ENCODE measurements around the gene SYMPK. TPM values are rescaled to one million over a fixed set of nuclear protein-coding genes. Genes with fewer than 3 reads are reported as not detected.

SYMPK gene
- total RNA-seq, 2 experiments from 2014 or later = 117 to 124 TPM

DNA sequence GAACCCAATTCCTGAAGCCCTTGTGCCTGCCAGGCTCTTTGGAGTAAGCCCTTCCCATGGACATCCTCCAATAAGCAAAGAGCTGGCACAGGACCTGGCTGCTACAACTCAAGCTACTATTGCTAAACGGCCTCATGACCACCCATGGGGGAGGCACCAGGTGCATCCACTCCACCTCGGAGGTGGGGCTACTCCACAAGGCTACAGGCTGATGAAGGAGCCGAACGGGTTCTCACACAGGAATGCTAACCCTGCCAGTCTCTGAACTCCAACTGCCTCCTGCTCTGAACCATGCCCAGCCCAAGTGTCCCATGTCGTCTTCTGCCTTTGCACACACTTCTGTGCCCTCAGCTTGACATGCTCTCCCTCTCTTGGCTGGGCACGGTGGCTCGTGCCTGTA, 10.0 kb downstream of the SYMPK start:
- ChIA-PET CTCF (interaction anchor here (1.6 kb wide), 1 partner anchor 10 kb away, joined by 6 read pairs; the partner anchor contains the start of gene SYMPK), POLR2A (no interaction called here)

DNA sequence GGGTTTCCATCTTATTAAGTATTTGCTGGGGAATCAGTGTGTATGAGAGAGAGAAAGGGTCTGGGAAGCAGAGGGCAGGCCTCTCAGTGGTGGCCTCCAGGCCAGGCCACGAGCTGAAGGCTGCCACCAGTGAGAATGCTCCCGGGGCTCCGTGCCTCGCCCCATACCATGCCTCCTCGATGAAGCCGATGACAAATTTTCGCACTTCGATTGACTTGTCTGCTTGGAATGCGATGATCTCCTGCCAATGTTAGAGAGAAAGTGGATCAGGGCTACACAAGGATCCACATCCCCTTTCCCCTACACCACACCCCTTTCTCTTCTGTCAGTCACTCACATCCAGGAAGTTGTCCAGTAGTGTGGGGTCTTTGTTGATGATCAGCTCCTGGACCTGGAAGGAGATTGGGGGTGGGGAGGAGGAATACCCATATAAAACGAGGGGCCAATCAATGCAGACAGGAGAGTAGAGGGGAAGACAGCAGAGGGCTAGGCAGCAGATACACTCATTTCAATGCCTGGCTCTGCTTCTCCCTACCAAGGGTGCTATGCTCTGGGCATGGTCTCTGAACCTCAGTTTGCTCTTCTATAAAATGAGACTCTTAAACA, 10.7 kb downstream of the SYMPK start:
- CTCF ChIA-PET = interaction anchor here (0.6 kb wide), 1 partner anchor 49 kb away, joined by 3 read pairs; no protein-coding TSS in a partner anchor
- POLR2A ChIA-PET = no interaction called here

DNA sequence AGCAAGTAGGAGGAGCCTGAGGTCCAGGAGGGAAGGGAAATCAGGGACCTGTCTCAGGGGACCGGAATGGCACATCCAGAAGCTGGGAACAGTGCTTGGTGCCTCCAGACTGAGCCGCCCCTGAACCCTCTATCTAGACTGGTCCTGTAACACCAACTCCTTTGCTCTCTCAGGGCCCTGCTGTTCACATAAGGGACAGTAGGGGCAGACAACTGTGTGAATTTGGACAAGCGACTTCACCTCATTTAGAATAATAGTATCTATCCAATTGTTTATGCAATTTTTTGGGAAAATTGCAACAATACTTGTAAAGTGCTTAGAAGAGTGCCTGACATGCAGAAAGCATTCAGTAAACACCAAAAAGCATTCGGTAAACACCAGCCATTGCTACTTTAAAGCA, 14.0 kb downstream of the SYMPK start:
- ChIA-PET CTCF (interaction anchor here (1.0 to 2.9 kb wide), 3 partner anchors 15 to 79 kb away, joined by 4 to 10 read pairs (median 7); partner anchors contain the start of genes FOXA3 and SYMPK), POLR2A (no interaction called here)

DNA sequence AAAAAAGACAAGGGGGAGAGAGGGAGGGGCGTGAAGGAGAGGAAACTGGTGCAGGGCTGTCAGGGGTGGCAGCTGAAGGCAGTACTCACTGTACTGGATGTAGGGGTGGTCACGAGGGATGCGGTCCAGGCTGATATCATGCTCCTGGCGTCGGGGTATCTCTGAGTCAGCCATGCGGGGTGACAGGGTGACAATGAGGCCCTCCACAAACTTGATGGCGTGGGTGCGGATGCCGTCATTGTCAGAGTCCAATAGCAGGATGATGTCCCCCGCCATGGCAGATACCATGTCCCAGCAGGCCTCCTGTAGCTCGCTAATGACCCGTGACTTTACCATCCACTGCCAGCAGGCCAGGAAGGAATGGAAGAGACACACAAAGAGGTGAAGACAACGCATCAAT, 15.3 kb downstream of the SYMPK start:
- POLR2A ChIA-PET = no interaction called here
- CTCF ChIA-PET = interaction anchor here (0.6 to 1.9 kb wide), 2 partner anchors 31 to 1941 kb away, joined by 3 to 5 read pairs; no protein-coding TSS in a partner anchor

DNA sequence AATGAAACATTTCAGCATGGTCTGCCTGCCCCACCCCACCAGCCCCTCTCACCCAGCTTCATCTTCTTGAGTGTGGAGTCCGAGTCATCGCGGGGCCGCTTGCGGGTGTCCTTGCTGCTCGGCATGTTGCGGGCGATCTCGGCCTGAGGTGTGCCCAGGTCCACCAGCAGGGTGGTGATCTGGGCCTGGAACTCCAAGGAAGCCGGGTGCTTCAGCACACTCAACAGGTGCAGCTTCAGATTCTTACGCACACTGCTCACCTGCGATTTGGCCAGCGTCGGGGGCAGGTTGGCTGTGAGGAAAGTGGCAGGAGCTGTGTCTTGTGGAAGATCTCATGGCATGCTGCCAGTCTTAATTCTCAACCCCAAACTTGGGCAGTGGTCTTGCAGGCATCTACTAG, 20.7 kb downstream of the SYMPK start:
- ChIA-PET POLR2A (no interaction called here), CTCF (no interaction called here)

DNA sequence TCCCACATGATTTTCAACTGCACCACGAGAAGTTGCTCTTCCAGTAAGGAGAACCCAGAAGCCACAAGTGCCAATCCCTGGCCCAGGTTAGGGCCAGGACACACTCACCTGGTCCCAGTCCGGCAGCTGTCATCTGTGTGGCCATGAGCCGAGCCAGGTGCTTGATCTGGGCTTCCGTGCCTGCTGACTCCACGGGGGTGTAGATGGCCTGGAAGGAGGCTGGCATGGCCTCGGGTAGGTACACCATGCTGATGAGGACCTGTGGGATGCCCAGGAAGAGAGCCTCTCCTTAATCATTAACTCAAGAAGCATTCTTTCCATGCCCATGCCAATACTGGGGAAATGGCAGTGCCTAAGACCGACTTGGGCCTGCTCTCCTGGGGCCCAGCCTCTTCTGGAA, 28.0 kb downstream of the SYMPK start:
- CTCF ChIA-PET = interaction anchor here (1.0 to 3.6 kb wide), 2 partner anchors 18 to 48 kb away, joined by 3 to 18 read pairs; no protein-coding TSS in a partner anchor
- POLR2A ChIA-PET = no interaction called here

DNA sequence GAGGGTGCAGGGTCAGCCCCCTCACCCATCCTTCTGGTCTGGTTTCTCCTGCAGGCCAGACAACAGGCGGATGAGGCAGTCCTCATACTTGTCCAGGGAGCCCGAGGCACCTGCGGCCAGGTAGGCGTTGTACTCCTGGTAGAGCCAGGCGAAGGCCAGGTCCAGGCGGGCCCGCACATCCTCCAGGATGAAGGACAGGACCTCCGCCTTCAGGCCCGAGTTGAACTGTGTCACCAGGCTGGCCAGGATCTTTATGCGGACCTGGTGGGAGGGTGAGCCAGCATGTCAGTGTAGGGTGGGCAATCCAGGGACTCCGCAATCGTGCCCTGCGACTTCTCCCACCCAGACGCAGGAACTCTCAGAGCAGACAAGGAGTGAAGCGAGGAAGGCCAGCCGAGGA, 34.0 kb downstream of the SYMPK start:
- POLR2A ChIA-PET = no interaction called here
- CTCF ChIA-PET = interaction anchor here (2.1 kb wide), 1 partner anchor 12 kb away, joined by 8 read pairs; no protein-coding TSS in a partner anchor

DNA sequence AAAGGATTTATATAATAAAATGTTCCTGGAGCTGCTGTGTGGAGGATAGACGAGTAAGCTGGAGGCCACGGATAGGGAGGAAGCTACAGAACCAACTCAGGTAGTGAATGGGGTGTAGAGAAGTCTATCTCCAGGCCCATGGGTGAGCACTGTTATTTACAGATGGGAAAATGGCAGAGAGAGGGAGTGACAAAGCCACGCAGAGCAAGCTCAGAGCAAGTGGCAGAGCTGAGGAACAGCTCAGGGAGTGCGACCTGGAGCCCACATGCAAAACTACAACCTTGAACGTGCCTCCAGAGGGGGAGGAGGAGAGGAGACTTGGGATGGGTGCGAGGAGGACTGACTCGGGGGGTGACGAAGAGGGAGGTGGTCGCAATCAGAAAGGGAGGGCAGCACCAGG, 34.4 kb downstream of the SYMPK start:
- ChIA-PET POLR2A (no interaction called here), CTCF (interaction anchor here (2.1 kb wide), 1 partner anchor 11 kb away, joined by 8 read pairs; no protein-coding TSS in a partner anchor)

DNA sequence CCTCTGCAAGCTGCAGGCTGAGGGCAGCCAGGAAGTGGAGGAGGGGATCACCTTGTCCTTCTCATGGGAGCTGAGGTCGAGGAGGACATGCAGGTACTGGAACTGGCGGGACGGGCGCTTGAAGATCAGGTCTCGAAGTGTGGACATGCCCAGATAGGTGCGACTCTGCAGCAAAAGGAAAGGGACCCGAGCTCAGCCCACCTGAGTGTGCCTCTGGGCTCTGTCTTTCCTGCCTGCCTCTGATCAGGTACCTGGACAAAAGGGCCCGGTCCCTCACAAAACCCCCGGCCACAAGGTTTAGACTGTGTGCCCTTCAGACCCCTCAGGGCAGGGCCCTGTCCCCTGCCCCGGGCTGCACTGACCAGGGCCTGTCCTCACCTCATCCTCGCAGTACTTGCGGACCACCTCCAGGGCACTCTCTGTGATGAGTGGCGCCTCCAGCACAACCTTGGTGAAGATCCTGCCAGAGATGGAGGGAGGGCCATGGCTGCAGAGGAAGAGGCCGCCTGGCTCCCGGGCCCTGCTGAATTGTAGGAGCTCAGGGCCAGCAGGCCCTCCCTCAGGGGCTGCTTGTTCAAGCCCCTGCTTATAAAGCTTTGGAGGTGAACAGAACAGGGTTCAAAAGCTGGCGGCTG, 35.4 kb downstream of the SYMPK start:
- CTCF ChIA-PET = interaction anchor here (0.6 to 2.1 kb wide), 2 partner anchors 10 to 25 kb away, joined by 3 to 8 read pairs; no protein-coding TSS in a partner anchor
- POLR2A ChIA-PET = no interaction called here

DNA sequence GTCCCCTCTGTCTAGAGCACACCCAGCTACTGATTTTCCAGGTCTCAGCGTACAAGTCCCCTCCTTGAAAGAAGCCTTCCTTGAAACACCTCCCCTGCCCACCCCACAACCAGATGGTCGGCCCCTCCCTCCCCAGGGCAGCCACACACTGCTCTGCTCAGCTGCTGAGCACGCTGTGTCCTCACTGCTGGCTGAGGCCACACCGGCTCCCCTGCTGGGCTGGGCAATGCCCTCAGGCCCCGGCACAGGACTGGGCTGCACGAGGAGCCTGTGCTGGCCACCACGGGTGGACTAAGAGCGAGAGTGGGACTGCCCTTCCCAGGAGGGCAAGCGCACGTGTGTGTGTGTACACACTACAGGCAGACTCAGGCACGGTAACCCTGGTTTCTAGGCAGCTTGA, 36.0 kb downstream of the SYMPK start:
- CTCF ChIA-PET = interaction anchor here (0.6 to 2.1 kb wide), 2 partner anchors 10 to 25 kb away, joined by 3 to 8 read pairs; no protein-coding TSS in a partner anchor
- POLR2A ChIA-PET = no interaction called here

DNA sequence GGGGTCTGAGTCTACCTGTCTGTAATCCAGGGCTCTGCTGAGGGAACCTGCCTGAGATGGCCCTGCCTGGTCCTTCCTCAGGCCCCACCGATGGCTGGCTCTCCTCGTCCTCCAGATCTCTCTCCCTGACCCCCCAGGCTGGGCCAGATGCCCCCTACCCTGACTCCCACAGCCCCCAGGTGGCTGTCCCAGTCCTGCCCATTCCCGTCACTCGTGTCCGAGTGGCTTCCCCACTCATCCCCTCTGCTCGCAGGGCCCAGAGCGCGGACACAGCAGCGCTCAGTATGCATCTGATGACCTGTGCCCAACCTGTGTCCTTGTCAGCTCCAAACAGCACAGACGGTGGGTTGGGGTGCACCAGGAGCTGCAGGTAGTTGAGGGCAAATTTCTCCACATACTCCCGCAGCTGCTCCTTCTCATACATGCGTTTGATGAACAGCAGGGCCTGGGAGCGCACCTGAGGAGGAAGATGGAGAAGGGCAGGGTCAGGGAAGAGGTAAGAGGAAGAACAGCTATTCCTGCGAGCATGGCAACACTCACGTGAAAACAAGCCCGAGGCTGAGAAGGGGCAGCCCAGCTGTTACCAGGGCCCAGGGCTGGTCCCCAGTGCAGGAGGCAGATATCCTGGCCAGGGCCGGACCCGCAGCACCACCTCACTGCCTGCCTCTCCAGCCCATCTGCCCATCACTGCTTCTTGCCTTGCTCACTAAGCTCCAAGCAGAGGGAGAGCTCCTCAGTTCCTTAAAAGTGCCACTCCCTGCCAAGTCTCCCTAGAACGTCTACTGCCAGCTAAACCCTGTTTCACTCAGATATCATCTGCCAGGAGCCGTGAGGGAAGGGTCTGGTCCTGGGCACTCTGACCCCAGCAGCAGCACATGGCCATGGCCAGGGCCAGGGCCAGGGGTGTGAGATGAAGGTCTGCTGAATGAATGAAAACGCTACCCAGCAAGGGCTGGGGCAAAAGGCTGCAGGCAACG, 36.7 kb downstream of the SYMPK start:
- CTCF ChIA-PET = interaction anchor here (1.5 kb wide), 1 partner anchor 9 kb away, joined by 6 read pairs; no protein-coding TSS in a partner anchor
- POLR2A ChIA-PET = no interaction called here

DNA sequence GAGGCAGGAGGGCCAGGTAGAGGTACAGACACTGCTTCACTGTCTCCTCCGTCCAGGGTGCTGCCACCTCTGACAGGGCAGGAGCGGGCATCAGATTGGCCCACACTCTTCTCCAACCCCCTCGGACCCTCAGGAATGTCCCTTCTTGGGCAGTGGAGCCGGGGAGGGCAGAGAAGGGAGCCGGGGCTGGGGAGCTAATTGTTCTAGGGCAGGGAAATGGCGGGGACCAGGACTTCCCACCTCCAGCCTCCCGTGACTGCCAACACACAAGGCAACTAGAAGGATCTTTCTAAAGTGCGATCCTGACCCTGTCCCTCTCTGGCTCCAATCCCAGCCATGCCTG, 37.7 kb downstream of the SYMPK start:
- CTCF ChIA-PET = interaction anchor here (1.5 to 1.9 kb wide), 3 partner anchors 8 to 58 kb away, joined by 5 to 6 read pairs (median 5); no protein-coding TSS in a partner anchor
- POLR2A ChIA-PET = no interaction called here

DNA sequence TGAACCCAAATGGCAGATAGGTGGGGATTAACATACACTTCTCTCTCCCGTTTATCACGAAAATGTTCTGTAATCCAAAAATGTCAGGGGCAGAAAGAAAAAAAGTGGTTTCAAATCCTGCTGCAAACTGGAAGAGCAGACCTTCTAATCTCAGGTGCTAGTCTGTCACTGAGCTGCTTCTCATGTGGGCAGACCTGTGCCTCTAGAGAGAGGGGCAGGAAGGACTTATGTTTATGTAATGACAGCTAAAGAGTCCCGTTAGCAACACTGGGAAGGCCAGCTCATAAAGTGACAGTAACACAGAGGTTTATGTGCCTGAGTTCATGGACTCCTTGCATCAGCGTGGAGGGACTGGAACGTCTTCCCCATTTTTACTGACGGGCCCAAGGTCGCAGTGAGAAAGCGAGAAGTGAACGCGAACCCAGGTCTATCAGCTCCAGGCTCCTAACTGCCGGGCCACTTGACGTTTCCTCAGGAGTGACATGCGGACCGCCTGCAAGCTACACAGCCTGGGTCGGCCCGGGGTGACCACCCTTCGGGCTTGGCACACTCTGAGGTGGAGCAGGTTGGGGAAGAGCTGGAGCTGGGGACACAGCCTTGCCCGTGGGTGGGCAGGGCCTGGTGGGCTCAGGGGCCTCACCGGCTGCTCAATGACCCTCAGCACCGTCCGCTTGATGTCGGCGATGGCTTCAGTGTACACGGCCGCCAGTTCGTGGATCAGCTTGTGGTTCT, 38.2 kb downstream of the SYMPK start:
- POLR2A ChIA-PET = no interaction called here
- CTCF ChIA-PET = interaction anchor here (0.9 to 1.9 kb wide), 3 partner anchors 26 to 58 kb away, joined by 3 to 5 read pairs (median 5); partner anchors contain the start of gene SIX5

DNA sequence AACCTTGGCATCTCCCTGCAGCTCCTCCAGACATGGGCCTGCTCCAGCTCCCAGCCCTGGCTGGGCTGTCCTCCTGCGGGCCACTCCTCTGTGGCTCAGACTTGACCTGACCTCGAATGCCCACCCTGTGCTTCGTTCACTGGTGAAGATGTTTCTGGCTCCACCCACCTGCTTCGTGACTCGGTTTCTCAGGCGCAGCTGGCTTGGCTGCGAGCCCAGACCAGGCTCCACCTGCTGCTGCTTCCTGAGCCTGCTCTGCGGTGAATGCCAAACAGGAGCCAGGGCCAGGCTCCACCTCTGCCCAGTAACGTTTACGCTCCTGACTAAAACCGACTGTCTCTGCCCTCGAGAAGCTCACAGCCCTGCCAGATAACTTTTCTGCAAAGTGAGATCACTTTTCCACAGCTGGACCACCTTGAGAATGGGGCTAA, 38.9 kb downstream of the SYMPK start:
- ChIA-PET CTCF (interaction anchor here (0.9 to 1.9 kb wide), 3 partner anchors 25 to 59 kb away, joined by 3 to 5 read pairs (median 5); partner anchors contain the start of gene SIX5), POLR2A (no interaction called here)

DNA sequence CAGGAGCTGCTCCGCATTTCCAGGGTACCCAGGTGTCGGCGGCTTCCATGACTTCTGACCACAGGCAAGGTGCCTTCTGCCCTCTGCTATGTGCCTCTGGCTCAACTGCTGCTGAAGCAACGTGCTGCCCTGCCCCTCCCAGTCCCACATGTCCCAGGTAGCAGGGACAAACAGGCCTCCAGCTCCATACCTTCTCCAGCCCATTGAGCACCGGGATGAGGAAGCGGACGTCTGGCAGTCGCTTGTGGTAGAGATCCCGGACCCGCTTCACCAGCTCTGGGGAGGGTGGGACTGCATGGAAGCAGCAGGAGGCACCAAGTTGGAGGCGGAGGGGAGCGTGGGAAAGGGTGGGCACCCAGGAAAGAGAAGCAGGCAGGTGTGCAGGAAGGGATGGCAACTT, 39.8 kb downstream of the SYMPK start:
- ChIA-PET POLR2A (no interaction called here), CTCF (interaction anchor here (1.9 kb wide), 1 partner anchor 60 kb away, joined by 5 read pairs; no protein-coding TSS in a partner anchor)

DNA sequence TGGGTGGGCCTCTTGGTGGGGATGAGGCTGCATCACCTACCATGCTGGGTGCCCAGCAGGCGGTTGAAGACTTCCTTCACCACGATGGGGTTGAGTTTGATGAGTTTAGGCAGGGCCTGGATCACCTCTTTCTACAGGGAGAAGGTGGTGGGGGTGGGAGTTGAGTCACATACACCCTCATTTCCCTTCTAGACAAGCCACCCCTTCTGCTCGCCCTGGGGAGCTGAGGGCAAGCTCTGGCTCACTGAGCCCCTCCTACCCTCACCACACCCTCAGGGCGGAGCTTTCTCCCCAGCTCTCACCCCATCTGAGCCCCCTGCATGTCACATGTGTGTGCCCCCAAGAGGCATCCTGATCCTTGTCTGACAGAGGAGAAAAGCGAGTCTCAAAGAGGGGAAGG, 40.2 kb downstream of the SYMPK start:
- POLR2A ChIA-PET = no interaction called here
- CTCF ChIA-PET = no interaction called here

DNA sequence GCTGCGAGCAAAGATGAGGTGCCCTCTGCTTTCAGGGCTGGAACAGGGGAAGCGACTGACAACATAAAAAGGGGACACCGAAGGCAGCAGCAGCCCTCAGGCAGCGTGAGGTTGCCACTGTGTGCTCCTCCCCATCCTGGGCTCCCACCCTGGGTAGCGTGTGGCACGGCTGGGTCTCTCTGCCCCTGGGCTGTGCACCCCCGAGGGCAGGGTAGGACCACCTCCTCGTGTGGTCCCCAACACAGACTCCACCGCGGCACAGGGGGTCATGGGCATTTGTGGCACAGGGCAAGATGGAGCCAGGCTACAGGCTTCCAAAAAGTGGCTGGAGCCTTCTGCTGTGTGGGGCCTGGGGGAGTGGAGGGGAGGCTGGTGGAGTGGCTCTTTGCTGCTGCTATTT, 41.4 kb downstream of the SYMPK start:
- ChIA-PET POLR2A (no interaction called here), CTCF (interaction anchor here (0.9 kb wide), 1 partner anchor 54 kb away, joined by 3 read pairs; no protein-coding TSS in a partner anchor)

DNA sequence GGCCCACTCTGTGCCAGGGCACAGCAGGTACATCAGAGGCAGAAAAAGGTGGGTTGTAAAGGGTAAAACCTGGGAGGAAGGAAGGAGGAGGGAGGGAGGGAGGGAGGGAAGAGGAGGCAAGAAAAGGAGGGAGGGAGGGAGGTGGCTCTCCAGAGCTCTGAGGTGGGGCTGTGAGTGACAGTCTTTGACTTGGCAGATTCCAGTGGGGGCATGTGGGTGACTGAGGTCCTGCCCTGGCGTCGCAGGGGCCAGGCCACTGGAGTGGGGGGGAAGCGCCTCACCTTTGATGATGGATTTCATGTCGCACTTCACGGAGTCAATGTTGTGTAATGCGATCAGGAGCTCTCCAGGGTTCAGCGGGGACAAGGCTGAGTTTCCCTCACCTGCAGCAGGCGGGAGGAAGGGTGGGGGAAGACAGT, 41.8 kb downstream of the SYMPK start:
- POLR2A ChIA-PET = no interaction called here

More for the DNA sequence above, 41.8 kb downstream of the SYMPK start:
- CTCF ChIA-PET = interaction anchor here (0.9 to 1.1 kb wide), 2 partner anchors 53 to 55 kb away, joined by 3 read pairs; no protein-coding TSS in a partner anchor
